PFSK-1 (cell line): ENCODE measurements around the gene ERCC3.

Source experiments
- FOXP2 ChIP-seq: optimal IDR thresholded peaks from 2 replicates; pipeline ENCODE3; 2011; ENCODE audit warnings: borderline replicate concordance, control low read depth, inconsistent platforms; ENCODE audit not compliant: insufficient read depth; ENCODE audit errors: extremely low read length, extremely low read depth
- POLR2AphosphoS5 ChIP-seq: IDR thresholded peaks from 2 replicates; pipeline ENCODE4 v1.6.1; 2012; ENCODE audit warnings: low read depth, mild to moderate bottlenecking, control low read depth, low read length, moderate library complexity
- REST ChIP-seq, 2 experiments: IDR thresholded peaks; 2 replicates each; pipeline versions ENCODE4 v1.6.1 to v1.8.0; 2011 to 2012; ENCODE audit warnings: low read depth in 2 of 2, low read length in 2 of 2, control low read depth in 1 of 2, inconsistent platforms in 1 of 2, mild to moderate bottlenecking in 1 of 2, moderate library complexity in 1 of 2; ENCODE audit not compliant: insufficient read depth in 1 of 2
- SIN3A ChIP-seq: IDR thresholded peaks from 2 replicates; pipeline ENCODE4 v1.6.1; 2012; ENCODE audit warnings: mild to moderate bottlenecking, low read length, moderate library complexity, borderline replicate concordance; ENCODE audit not compliant: insufficient read depth
- TAF1 ChIP-seq: IDR thresholded peaks from 2 replicates; pipeline ENCODE4 v1.6.1; 2012; ENCODE audit warnings: low read length, control low read depth, borderline replicate concordance; ENCODE audit not compliant: insufficient read depth

ERCC3 gene

DNA sequence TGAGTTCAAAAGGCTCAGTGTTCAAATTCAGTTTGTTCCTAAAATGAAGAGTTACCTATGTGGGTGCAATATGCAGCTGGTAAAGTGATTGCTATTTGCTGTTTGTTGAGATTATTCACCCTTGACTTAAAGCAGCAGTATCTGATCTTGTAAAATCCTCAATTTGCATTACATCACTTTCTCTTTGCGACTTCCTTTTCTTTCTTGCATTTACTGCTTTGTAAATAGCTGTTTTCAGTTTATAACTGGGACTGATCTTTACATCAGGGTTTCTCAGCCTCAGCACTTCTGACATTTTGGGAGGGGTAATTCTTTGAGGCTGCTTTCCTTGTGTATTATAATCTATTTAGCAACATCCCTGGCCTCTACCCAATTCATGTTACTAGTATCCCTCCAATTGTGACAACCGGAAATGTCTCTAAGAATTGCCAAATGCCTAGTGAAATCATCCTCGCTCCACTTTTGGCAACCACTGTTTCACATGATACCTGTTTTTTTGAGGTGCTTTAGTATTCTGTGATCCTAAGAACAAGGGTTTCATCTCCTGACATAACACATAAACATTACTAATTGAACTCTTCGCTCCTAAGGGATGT lies 12.1 kb upstream of the ERCC3 start:
- TF ChIP-seq REST (IDR thresholded peaks at IDR 0.05; ENCODE audit: insufficient read depth in 1 of 2, low read depth in 2 of 2, low read length in 2 of 2) = no peak
- TF ChIP-seq FOXP2 = no peak
- no peak for TF ChIP-seq TAF1
- no peak for TF ChIP-seq POLR2AphosphoS5
- TF ChIP-seq SIN3A = no peak

DNA sequence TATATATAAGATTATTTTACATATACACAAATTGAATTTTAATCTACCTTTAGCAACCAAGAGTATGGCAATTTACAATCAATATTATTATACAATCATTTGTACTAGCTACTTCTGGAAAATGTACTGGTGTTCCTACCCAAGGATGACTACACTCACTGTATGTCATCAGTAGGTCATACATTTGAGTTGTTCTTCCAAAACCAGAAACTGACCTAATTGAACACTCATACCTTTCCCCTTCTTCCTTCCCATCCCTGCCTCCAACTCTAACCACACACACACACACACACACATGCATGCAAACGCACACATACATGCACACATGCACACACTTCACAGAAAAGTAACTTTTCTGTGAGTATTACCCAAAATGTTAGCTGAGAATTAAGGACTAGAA lies 8.2 kb upstream of the ERCC3 start:
- TF ChIP-seq FOXP2 = no peak
- no peak for TF ChIP-seq REST (IDR thresholded peaks at IDR 0.05; ENCODE audit: insufficient read depth in 1 of 2, low read depth in 2 of 2, low read length in 2 of 2)
- TF ChIP-seq POLR2AphosphoS5 = no peak
- no peak for TF ChIP-seq SIN3A
- no peak for TF ChIP-seq TAF1

- no peak for TF ChIP-seq REST (IDR thresholded peaks at IDR 0.05; ENCODE audit: insufficient read depth in 1 of 2, low read depth in 2 of 2, low read length in 2 of 2)
- no peak for TF ChIP-seq POLR2AphosphoS5
- no peak for TF ChIP-seq TAF1
- no peak for TF ChIP-seq FOXP2
- TF ChIP-seq SIN3A = no peak
These were observed 577 bp downstream of the ERCC3 start for GRCh38 chr2:127293386-127293747.

DNA sequence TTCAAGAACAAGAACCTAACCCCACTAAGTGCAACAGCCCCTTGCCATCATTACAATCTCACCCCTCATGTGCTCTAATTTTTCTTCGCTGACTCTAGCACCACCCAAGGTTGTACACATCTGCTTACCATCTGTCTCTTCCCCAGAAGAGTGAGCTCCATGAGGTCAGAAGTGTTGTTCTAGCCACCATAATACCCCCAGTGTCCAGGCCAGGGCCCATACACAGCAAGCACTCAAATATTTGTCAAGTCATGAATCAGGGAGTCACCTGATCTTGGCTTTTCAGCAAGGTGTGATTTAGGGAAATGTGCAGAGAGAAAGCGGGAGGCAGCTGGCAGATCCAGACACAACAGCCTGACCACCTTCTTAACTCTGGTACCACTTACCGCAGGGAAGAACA lies 5.7 kb downstream of the ERCC3 start:
- TF ChIP-seq TAF1 = no peak
- no peak for TF ChIP-seq SIN3A
- TF ChIP-seq POLR2AphosphoS5 = no peak
- TF ChIP-seq REST (IDR thresholded peaks at IDR 0.05; ENCODE audit: insufficient read depth in 1 of 2, low read depth in 2 of 2, low read length in 2 of 2) = no peak
- no peak for TF ChIP-seq FOXP2

DNA sequence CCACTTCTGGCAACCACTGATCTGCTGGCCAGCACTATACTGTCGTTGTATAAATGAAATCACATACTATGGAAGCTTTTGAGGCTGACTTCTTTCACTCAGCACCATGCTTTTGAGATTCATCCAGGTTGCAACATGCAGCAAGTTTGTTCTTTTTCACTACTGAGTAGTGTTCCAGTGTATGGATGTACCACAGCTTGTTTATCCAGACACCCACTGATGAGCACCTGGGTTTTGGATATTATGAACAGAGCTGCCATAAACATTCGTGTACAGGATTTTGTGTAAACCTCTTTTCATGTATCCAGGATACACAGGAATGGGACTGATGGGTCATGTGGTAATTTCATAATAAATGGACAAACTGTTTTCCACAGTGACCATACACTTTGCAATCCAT lies 10.7 kb downstream of the ERCC3 start:
- TF ChIP-seq FOXP2 (no peak), REST (IDR thresholded peaks at IDR 0.05; ENCODE audit: insufficient read depth in 1 of 2, low read depth in 2 of 2, low read length in 2 of 2) (no peak), TAF1 (no peak), SIN3A (no peak), POLR2AphosphoS5 (no peak)
